HG03025 (cell line): ENCODE results near the gene QPCT.
A peak's percentile ranks its signal among the peaks of the same experiment; 100 is the strongest.
"Not testable (repeated sequence)": the region's sequence is repeated elsewhere in the genome, so short reads cannot be mapped to it uniquely, and the experiment has no call there.

ENCODE experiments used
- ATAC-seq: cut with Tn5 transposase; IDR thresholded peaks from one replicate; pipeline ENCODE4 v1.9.1; 2021; ENCODE audit warnings: mild to moderate bottlenecking, moderate library complexity; ENCODE audit not compliant: unreplicated experiment, low FRiP score

Gene QPCT

DNA sequence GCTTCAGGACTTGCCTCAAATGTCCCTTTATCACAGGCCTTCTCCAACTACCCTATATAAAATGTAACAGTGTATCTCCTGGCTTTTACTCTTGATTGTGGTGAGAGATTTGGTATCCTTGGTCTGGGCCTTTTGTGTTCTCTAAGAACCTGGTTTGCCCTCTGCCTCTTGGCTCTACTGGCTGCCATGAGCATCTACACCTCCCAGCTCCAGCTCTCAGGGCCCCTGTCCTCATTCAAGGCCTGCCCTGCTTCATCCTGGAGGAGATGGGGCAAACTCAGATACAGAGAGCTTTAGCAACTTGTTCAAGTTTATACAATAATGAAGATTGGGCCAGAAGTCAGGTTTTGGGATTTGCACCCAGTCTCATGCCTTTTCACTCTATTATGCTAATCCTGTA is 45.0 kb downstream of the QPCT start:
- no peak for ATAC-seq

DNA sequence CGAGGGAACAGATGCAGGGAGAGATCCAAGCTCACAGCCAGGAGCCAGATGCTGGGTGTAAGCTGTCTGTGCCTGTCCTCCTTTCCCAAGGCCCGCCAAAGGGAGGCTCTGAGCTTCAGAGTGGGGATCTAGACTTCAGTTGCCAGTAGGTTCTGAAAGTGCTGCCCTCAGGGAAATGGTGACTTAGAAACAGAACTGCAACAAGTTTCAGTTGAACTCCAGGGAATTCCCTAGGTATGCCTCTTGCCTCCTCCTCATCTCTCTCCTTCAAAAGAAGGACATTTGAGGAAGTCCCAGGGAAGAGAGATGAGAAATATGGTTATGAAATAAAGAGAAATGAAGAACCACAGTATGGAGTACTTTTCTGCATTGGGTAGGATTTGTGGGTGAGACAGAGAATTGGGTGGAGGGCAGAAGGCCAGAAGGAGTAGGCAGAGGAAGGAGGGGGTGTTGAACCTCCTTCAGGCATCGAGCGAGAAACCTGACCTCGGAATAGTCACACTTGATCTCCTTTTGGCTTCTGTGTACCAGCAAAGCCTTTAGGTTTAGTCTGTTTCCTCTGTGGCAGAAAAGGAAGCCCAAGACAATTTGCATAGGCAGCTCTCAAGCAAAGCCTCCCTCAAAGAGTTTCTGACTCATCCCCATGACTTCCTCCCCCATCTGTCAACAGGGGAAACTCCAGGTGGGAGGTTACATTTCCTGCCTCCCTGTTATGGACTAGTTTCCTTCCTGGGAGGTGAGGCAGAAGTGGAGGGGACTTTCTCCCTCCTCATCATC is 45.7 kb downstream of the QPCT start:
- ATAC-seq = peak; percentile 86

DNA sequence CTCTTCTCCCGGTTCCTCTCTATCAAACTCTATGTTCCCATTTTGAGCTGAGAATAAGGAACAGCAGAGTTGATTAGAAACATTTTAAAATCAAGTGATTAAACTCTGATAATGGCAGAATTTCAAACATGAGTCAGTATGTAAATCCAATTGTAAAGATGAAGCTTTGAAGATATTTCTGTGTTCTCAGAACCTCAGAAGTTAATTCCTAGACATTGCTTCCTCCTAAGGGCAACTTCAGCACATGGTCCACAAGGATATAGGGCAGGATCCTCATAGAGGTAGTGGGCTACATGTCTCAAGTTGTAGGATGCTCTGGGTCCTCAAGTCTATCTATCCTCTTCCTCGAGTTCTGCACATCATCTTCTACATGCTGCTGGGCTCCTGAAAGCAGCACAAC is 46.3 kb downstream of the QPCT start:
- no peak for ATAC-seq

DNA sequence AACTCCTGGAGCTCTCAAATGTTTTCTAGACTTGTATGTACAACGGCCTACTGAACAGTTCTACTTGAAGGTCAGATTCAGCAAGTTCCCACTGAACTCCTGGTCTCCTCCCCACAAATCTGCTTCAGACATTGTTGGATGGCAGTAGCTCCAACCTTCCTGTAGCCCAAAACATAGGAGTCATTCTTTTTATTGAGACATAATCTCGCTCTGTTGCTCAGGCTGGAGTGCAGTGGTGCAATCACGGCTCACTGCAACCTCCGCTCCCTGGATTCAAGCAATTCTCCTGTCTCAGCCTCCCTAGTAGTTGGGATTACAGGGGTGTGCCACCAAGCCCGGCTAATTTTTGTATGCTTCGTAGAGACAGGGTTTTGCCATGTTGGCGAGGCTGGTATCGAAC is 47.3 kb downstream of the QPCT start:
- ATAC-seq = no peak

DNA sequence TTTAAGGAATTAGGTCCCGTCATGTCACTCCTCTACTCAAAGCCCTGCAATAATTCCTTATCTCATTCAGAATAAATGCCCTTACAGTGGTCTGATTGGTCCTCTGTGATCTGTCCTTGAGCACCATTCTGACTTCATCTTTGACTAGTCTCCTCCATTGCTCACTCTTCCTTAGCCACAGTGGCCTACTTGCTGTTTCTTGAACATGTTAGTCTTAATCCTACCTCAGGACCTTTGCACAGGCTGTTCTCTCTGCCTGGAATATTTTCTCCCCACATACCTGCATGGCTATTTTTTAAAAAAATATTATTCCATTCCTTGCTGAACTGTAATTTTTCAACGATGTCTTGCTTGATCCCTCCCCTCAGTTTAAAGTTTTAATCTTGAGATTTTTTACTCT is 48.0 kb downstream of the QPCT start:
- no peak for ATAC-seq

DNA sequence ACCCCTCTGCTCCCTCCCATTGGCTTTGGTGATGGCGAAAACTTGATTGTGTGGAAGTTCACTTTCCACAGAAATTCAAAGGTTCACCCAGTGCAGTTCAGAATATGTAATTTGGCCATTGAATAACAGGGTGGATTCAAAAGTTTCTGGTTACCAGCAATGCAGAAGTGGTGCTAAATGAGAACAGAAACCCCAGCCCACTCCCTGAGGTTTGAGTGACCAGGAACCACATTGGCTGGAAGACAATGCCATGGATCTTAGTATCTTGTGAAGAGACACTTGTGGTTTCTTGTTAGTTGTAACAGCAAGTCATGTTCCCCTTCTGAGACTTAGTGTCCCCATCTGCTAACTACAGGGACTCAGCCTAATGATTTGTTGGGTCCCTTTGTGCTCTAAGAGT is 49.8 kb downstream of the QPCT start:
- no peak for ATAC-seq

DNA sequence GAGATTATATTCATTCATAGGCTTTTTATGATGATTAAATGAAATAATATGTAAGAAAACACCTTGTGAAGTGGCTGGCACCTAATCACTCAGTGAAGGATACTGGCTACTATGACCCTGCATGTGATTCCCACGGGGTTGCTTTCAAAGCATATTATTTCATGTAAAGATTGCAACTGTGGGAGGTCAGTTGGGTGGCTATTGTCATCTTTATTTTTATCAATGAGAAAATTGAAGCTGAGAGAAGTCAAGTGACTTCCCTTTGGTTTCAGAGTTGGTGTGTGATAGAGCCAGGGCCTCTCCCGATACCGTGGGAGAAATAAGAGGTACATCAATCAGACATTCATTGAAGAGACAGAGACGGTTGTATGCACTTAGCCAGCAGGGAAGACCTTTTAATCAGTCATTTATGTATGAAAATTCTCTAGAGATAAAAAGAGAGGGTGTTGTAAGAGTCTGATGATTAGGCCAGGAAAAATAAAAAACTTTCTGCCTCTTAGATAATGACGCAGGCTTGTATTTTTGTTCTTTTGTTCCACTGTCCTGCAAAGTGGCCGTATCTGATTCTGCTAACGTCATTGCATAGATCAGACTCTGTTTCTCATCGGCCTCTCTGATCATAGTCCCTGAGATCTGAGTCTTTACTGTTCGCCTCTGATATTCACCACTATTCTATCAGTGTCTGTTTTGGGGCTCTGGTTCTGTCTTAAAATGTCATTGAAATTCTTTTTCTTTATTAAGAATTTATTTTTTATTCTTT is 50.5 kb downstream of the QPCT start:
- no peak for ATAC-seq

DNA sequence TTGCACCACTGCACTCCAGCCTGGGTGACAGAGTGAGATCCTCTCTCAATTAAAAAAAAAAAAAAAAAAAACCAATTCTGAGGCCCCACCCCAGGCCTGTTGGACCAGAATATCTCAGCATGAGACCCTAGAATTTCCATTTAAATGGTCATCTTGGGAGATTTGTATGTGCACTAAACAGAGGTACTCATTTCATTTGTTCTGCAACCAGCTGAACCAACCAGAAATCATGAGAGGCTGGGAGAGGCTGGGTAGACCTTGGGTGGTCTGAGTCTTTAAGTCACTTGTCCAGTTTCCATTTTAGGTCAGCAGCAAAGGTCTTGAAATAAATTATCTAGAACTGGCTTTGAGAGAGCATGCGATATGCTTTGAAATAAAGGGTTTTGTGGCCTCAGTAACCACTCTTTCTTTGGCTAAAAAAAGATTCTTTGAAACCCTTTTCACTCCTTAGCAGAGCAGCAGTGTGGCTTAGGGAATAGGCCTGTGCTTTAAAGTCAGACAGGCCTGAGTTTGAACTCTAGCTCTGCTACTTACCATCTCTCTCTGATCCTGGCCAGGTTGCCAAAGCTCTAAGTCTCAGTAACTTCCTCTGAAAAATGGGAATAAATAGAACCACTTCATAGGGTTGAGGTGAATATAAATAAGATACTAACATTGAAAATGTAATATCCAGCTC is 52.6 kb downstream of the QPCT start:
- ATAC-seq = no peak

DNA sequence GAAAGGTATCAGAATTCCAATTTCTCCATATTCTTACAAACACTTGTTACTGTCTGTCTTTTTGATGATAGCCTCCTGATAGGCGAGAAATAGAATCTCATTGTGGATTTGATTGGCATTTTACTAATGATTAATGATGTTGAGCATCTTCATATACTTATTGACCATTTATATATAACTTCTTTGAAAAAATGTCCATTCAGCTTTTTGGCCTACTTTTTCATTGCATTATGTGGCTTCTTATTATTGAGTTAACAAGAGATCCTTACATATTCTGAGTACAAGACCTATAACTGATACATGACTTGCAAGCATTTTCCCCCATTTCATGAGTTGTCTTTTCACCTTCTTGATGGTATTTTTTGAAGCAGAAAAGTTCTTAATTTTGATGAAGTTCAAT is 54.6 kb downstream of the QPCT start:
- no peak for ATAC-seq

DNA sequence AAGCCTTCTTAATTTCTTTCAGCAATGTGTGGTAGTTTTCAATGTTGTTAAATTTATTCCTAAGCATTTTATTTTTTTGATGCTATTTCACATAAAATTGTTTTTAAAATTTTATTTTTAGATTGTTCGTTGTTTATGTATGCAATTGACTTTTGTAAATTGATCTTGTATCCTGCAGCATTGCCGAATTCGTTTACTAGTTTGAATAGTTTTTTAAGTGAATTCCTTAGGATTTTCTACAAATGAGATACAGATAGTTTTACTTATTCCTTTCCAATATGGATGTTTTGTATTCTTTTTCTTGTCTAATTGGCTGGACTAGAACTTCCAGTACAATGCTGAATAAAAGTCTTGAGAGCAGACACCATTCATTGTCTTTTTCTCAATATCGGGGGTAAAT is 55.6 kb downstream of the QPCT start:
- no peak for ATAC-seq

DNA sequence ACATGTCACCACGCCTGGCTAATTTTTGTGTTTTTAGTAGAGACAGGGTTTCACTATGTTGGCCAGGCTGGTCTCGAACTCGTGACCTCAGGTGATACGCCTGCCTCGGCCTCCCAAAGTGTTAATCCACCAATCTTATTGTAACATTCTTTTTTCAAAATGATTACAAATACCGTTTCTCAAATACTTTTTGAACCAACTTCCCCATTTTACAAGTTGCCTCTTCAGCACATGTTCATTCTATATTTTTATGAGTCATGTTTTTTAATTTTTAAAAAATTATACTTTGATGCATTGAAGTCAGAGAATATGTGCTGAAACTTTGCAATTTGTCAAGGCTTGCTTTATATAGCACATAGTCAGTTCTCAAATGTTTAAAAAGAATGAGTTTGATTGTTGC is 58.2 kb downstream of the QPCT start:
- no peak for ATAC-seq

DNA sequence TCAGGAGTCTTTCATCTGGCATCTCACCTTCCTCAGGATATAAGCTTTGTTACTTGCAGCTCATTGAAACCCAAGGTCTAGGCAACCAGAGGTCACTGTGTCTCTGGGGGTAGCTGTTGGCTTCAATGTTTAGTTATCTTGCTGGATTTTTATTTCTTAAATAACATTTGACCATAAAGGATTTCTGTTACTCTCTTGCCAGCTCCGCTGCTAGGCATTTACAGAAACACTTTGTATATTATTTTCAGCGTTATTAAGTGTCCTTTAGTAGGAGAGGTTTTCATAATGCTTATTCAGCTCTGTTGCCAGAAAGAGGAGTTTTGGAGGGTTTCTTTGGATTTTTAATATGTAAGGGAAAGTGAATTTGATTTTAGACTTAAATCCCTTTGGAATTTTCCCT is 61.4 kb downstream of the QPCT start:
- ATAC-seq = no peak

DNA sequence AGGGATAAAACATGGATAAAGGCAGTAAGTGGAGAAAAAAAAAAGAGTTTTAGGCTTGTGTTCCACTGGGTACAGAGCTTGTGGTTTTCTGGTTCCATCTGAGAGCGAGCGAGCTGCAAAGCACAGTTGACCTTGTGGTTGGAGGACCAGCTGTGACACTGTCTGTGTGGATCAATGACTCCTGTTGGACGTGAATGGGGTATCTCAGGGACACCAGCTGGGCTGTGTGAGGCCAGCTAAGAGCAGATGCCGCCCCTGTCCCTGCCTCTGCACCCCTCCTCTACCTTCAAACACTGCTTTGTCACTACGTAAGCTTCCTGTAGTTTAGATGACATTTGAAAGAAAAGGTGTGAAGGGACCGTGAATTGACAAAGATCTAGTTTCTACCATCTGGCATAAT is 67.8 kb downstream of the QPCT start:
- no peak for ATAC-seq

DNA sequence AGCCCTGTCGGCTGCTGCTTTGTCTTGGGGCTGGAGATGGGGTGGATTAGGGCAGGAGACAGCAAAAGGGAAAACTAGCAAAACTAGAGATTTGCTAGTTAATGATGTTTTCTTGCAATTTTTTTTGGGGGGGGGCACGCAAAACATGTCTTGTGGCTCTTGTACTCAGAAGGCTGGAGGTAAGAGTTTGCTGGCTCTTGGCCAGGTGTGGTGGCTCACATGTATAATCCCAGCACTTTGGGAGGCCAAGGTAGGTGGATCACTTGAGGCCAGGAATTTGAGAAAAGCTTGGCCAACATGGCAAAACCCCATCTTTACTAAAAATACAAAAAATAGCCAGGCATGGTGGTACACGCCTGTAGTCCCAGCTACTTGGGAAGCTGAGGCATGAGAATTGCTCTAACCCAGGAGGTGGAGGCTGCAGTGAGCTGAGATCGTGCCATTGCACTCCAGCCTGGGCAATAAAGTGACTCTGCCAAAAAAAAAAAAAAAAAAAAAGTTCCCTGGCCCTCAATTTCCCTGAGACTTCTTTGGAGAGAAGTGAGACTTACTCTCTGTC is 69.6 kb downstream of the QPCT start:
- ATAC-seq = not testable (repeated sequence)

DNA sequence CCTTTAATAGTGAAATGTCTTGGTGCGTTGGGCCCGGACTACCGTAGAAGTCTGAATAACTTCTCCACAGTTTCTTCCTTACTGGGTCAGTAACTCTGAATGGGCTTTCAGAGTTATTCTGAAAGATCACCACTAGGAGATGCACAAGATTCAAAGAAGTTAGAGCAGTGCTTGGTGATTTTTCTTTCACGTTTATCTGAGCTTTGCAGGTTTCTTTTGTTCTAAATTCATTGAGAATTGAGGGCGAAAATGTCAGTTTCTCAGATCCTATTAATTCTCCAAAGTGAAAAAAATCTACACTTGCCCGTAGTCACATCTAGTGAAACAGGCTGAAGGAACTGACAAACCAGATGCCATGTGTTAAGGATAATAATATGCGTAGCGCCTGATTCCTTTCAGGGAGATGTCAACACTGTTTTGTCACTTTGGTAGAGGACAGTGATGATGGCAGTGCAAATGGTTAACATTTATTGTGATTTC is 70.1 kb downstream of the QPCT start:
- ATAC-seq = no peak

DNA sequence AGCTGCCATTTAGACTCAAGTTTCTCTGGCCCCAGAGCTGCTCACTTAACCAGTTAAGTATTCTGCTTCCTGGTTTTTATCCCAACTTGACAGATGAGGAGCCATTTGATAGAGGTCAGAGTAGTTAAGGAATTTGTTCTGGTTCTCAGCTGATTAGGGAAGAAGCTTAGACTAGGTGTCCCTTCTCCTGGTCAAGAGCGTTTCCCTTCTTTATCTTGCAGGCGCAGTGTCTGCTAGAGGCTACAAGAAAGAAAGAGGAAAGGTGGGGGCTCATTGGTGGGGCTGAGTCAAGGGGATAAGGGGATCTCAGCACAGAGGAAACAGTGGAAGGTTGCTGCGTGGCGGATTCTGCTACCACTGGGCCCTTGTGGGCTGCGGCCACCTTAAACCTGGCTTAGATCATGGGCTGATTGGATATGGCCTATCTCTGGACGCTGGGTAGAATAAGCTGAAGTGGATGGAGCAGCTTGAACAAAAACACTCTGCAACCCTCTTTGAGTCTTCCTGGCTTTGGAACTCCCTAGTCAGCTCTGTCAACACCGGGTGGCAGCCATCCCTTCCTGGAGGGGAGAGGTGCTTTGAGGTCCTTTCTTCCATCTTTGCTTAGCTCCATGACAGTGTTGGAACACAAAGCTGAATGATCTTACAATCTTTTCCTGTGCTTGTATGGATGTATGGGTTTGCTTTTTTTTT is 70.8 kb downstream of the QPCT start:
- ATAC-seq = no peak

DNA sequence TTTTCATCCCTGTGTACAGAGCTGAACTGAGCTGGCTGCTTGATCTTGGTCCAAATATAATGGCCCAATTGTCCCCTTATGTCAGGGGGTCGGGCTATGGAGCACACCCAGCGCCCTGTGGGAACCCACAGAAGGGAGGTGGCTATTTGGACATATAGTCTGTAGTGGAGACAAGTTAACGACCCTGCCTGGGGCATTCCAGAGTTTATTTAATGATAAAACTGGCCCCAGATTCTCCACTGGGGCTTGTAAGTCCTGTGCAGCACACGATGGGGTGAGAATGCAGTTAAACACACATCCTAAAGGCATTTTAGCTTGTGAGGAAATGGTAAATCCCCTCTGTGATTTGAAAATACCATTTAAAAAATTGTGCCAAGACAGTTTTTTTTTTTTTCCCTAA is 72.9 kb downstream of the QPCT start:
- no peak for ATAC-seq

DNA sequence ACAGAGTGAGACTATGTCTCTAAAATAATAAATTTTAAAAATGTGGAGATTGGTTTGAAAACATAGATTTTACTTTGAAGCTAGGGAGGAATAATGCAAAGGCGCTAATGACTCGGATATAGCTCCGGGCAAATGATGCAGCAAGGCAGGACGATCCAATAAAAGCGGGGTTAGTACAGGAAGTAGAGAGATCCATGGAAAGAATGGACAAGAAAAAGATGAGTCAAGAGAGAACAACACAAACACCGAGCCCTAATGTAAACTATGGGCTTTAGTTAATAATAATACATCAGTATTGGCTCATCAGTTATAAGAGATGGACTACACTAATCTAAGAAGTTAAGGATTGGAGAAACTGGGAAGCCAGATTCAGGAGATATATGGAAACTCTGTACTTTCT is 74.5 kb downstream of the QPCT start:
- no peak for ATAC-seq

DNA sequence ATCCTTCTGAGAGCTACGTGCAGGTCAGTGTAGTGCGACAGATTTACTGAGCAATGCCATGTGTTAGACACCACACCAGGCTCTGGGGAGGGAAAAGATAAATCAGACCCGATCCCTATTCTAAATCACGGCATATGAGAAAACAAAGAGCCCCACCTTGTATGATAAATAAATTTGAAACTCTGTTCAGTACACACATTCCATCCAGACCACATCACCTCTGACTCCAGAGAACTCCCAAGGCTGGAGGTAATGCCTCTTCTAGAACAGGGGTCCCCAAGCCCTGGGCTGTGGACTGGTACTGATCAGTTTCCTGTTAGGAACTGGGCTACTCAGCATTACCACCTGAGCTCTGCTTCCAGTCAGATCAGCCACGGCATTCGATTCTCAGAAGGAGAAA is 77.3 kb downstream of the QPCT start:
- no peak for ATAC-seq

DNA sequence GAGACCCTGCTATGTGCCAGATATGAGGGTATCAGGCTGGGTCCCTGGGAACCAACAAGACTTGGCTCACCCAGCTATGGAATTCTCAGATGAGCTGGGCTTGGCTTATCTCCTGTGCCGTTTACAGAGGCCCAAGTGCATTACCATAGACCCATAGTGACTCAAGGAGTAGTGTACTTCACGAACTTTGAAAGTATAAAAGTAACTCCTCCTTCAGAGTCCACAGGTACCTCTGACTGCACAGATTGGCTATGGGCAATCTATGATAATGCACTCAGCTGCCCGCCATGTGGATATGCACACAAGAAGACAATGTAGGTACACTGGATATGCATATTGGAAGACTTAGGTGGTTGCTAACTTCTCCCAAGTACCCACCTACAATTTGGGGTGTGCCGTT is 78.4 kb downstream of the QPCT start:
- no peak for ATAC-seq
